ENCODE data around the gene RABGEF1. TPM values are rescaled to one million over a fixed set of nuclear protein-coding genes. Genes with fewer than 3 reads are reported as not detected.

Gene RABGEF1
- total and polyA plus RNA-seq, 2 of the 8 experiments (the other 6 are each of a cell fraction or from before 2014, with no cell fraction given) = 10.2 to 18.0 TPM

DNA sequence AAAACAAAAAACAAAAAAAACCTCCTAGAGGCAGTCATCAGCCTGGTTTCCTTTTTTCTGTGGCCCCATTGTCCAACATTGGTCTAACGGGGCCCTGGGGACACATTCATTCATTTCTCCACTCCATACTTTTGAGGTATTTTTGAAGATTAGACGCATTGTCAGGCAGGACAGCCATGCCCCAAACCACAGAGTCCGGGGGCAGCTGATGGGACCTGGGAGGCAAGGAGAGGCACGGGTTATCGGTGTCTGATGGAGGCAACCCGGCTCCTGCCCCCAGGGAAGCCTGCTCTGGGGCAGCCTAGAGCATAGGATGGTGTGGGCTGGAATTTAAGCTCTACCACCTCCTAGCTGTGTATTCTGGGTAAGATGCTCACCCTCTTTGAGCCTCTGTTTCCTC is 6.5 kb upstream of the RABGEF1 start:
- Histone ChIP-seq H3K23me2 (ENCODE audit: low read depth, low read length) (peaks cover 4% of the 10 kb centered on the region; the same call in 1 of the 2 replicates), H2BK12ac (ENCODE audit: low read depth, low read length) (no peak overlapping the region), H3K9me3 (ENCODE audit: insufficient read depth in 2 of 2, low read depth in 1 of 2, low read length in 1 of 2) (peaks cover 0 to 7% of the 10 kb centered on the region in 2 experiments; a peak in 1 of 4 replicates), H3K23ac (ENCODE audit: insufficient read length) (no peak overlapping the region), H2BK120ac (replicated peaks; ENCODE audit: low read depth, low read length) (no peak overlapping the region), H3K79me2 (ENCODE audit: control insufficient read depth in 1 of 2, insufficient read depth in 2 of 2, low read length in 2 of 2) (no peaks in the 10 kb centered on the region), H2AK5ac (ENCODE audit: low read depth, low read length) (no peak overlapping the region), H4K5ac (ENCODE audit: insufficient read length, low read depth, low read length) (no peak overlapping the region), H3K27ac (ENCODE audit: low read depth, low read length) (no peak overlapping the region), H4K8ac (ENCODE audit: extremely low read depth, insufficient read depth, low read length) (no peak overlapping the region; the same call in 1 of the 2 replicates), H3K18ac (ENCODE audit: extremely low read depth, low read length) (no peak overlapping the region), H3K56ac (replicated peaks; ENCODE audit: insufficient read length, low read depth, low read length) (no peak overlapping the region), H3K4me1 (replicated peaks in 1 of 4; ENCODE audit: control insufficient read depth in 3 of 4, insufficient read depth in 4 of 4, low read length in 3 of 4) (no peaks in the 10 kb centered on the region; a peak in 1 of 7 replicates), H3K9ac (replicated peaks in 1 of 4; ENCODE audit: extremely low read depth in 1 of 4, low read depth in 3 of 4, low read length in 3 of 4) (no peak overlapping the region), H2AFZ (ENCODE audit: low read length) (no peak overlapping the region), H2BK15ac (ENCODE audit: low read length) (no peak overlapping the region), H2BK5ac (ENCODE audit: low read depth, low read length) (no peak overlapping the region), H3K14ac (ENCODE audit: insufficient read length) (no peak overlapping the region), H3K79me1 (ENCODE audit: low read depth, low read length) (no peaks in the 10 kb centered on the region), H3K27me3 (replicated peaks in 1 of 4; ENCODE audit: control insufficient read depth in 3 of 4, extremely low read depth in 1 of 4, insufficient read depth in 3 of 4, low read length in 3 of 4) (no peaks in the 10 kb centered on the region), H2BK20ac (ENCODE audit: low read length) (no peak overlapping the region), H3K4ac (replicated peaks; ENCODE audit: insufficient read length, low read depth, low read length) (no peak overlapping the region), H3K4me2 (ENCODE audit: insufficient read depth in 1 of 2, low read depth in 2 of 2, low read length in 2 of 2) (no peak overlapping the region), H3K4me3 (ENCODE audit: extremely low read depth in 1 of 4, insufficient read depth in 2 of 4, low read depth in 3 of 4, low read length in 4 of 4) (no peak overlapping the region), H3K36me3 (ENCODE audit: control insufficient read depth in 2 of 4, insufficient read depth in 4 of 4, low read length in 3 of 4) (0 out of 8 replicates have a peak, but pooled peaks cover 0 to 4% (median 0%) of the 10 kb centered on the region in 4 experiments), H4K91ac (replicated peaks; ENCODE audit: insufficient read length, low read length) (no peak overlapping the region), H4K20me1 (replicated peaks in 1 of 2; ENCODE audit: control insufficient read depth in 1 of 2, insufficient read depth in 2 of 2, low read length in 2 of 2) (peaks cover 0 to 3% of the 10 kb centered on the region in 2 experiments)
- DNase-seq (ENCODE audit: low read depth in 1 of 2, low spot score in 2 of 2) (no peak), FAIRE-seq (no peak)
- CTCF ChIA-PET (ENCODE audit: partially characterized antibody) = interaction anchor here (0.7 to 1.4 kb wide), 2 partner anchors 13 to 177 kb away, joined by 3 to 5 read pairs; no protein-coding TSS in a partner anchor
- POLR2A ChIA-PET (ENCODE audit: partially characterized antibody) = interaction anchor here (0.7 kb wide), 1 partner anchor 170 kb away, joined by 5 read pairs; no protein-coding TSS in a partner anchor
- 91% methylated on average over 6 of the region's 6 CpGs; no CpG with 5 or more reads in 1 of the 2 experiments for WGBS, 2 experiments (ENCODE audit: extremely low coverage in 1 of 2, insufficient coverage in 1 of 2, insufficient read length in 1 of 2, insufficient replicate concordance in 2 of 2, low coverage in 1 of 2, low lambda C conversion rate in 2 of 2, missing lambda C conversion rate in 1 of 2)
- TF ChIP-seq, protein P1, sequence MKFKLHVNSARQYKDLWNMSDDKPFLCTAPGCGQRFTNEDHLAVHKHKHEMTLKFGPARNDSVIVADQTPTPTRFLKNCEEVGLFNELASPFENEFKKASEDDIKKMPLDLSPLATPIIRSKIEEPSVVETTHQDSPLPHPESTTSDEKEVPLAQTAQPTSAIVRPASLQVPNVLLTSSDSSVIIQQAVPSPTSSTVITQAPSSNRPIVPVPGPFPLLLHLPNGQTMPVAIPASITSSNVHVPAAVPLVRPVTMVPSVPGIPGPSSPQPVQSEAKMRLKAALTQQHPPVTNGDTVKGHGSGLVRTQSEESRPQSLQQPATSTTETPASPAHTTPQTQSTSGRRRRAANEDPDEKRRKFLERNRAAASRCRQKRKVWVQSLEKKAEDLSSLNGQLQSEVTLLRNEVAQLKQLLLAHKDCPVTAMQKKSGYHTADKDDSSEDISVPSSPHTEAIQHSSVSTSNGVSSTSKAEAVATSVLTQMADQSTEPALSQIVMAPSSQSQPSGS (IDR thresholded peaks at IDR 0.05; ENCODE audit: low read length) = no peak
- TF ChIP-seq TBP (IDR thresholded peaks at IDR 0.05; ENCODE audit: low read depth, low read length) (no peak), SIN3A (conservative IDR thresholded peaks at IDR 0.05 in 1 of 2, IDR thresholded peaks at IDR 0.05 in 1 of 2; ENCODE audit: low read depth in 1 of 2, low read length in 2 of 2) (no peak), SP1 (IDR thresholded peaks at IDR 0.05; ENCODE audit: low read depth, low read length) (no peak), POU5F1 (IDR thresholded peaks at IDR 0.05; ENCODE audit: low read depth, low read length) (no peak), RNF2 (IDR thresholded peaks at IDR 0.05; ENCODE audit: borderline replicate concordance, low read depth, low read length, missing control alignments, poor library complexity, severe bottlenecking) (no peak), SRF (IDR thresholded peaks at IDR 0.05; ENCODE audit: low read depth, low read length) (no peak), BCL11A (IDR thresholded peaks at IDR 0.05; ENCODE audit: low read depth in 2 of 2, low read length in 2 of 2) (no peak)
- TF ChIP-seq, protein P2, sequence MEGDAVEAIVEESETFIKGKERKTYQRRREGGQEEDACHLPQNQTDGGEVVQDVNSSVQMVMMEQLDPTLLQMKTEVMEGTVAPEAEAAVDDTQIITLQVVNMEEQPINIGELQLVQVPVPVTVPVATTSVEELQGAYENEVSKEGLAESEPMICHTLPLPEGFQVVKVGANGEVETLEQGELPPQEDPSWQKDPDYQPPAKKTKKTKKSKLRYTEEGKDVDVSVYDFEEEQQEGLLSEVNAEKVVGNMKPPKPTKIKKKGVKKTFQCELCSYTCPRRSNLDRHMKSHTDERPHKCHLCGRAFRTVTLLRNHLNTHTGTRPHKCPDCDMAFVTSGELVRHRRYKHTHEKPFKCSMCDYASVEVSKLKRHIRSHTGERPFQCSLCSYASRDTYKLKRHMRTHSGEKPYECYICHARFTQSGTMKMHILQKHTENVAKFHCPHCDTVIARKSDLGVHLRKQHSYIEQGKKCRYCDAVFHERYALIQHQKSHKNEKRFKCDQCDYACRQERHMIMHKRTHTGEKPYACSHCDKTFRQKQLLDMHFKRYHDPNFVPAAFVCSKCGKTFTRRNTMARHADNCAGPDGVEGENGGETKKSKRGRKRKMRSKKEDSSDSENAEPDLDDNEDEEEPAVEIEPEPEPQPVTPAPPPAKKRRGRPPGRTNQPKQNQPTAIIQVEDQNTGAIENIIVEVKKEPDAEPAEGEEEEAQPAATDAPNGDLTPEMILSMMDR (IDR thresholded peaks at IDR 0.05; ENCODE audit: control extremely low read depth in 1 of 3, insufficient read depth in 1 of 3, low read depth in 1 of 3, low read length in 3 of 3) = no peak
